WTC11 (cell line): Measurements from ENCODE around the gene RYR3. TPM values are rescaled to one million over a fixed set of nuclear protein-coding genes. Genes with fewer than 3 reads are reported as not detected.

Source experiments
- ATAC-seq: fragments of 200-7000 bp; cut with Tn5 transposase; 2 replicates; pipeline ENCODE4 v1.10.0; 2021; ENCODE audit warnings: mild to moderate bottlenecking, moderate library complexity
- CTCF ChIA-PET: fragments of 300-600 bp; sonication (Branson Sonifier 250); formaldehyde crosslinking; loops from one replicate; lab custom pipeline; 2021; ENCODE audit warnings: antibody characterized with exemption; lab: Charles Lee
- POLR2A ChIA-PET: fragments of 350-600 bp; sonication (Branson Sonifier 250); formaldehyde crosslinking; loops from one replicate; lab custom pipeline; 2021; ENCODE audit warnings: antibody characterized with exemption; lab: Charles Lee
- DNase-seq: peaks from one replicate; pipeline ENCODE4 v3.0.0; 2021; ENCODE audit warnings: low spot score
- H3K27ac Mint-ChIP-seq: 2 replicates; pipeline ENCODE4 v1.8.0; 2021; ENCODE audit warnings: mixed read lengths
- H3K27me3 Mint-ChIP-seq: 2 replicates; pipeline ENCODE4 v1.8.0; 2021; ENCODE audit warnings: low read depth, mild to moderate bottlenecking, moderate library complexity, mixed read lengths
- H3K36me3 Mint-ChIP-seq: 2 replicates; pipeline ENCODE4 v1.8.0; 2021; ENCODE audit warnings: mixed read lengths
- H3K4me1 Mint-ChIP-seq: 2 replicates; pipeline ENCODE4 v1.8.0; 2022; ENCODE audit warnings: mixed read lengths
- H3K4me3 Mint-ChIP-seq: 2 replicates; pipeline ENCODE4 v1.8.0; 2021; ENCODE audit warnings: mild to moderate bottlenecking, moderate library complexity, mixed read lengths
- H3K9me3 Mint-ChIP-seq: 2 replicates; pipeline ENCODE4 v1.8.0; 2021; ENCODE audit warnings: mixed read lengths
- AFF4 ChIP-seq: sonication (generic); formaldehyde crosslinking; IDR thresholded peaks from 2 replicates; pipeline ENCODE4 v1.8.1; 2023; ENCODE audit warnings: mild to moderate bottlenecking, missing genetic modification reagents, borderline replicate concordance
- ATF1 ChIP-seq: sonication (generic); formaldehyde crosslinking; IDR thresholded peaks from 2 replicates; pipeline ENCODE4 v1.8.1; 2023; ENCODE audit warnings: mild to moderate bottlenecking, moderate library complexity, missing genetic modification reagents
- ESRRA ChIP-seq: sonication (generic); formaldehyde crosslinking; IDR thresholded peaks from 2 replicates; pipeline ENCODE4 v1.8.1; 2022; ENCODE audit warnings: mild to moderate bottlenecking, missing genetic modification reagents, borderline replicate concordance
- FOXK1 ChIP-seq: sonication (generic); formaldehyde crosslinking; IDR thresholded peaks from 2 replicates; pipeline ENCODE4 v1.8.0; 2022; ENCODE audit warnings: mild to moderate bottlenecking, moderate library complexity, missing genetic modification reagents
- GABPB1 ChIP-seq: sonication (generic); formaldehyde crosslinking; IDR thresholded peaks from 2 replicates; pipeline ENCODE4 v1.8.1; 2023; ENCODE audit warnings: mild to moderate bottlenecking, missing genetic modification reagents
- HMGA2 ChIP-seq: fragments of 250-450 bp; sonication (Bioruptor Pico); IDR thresholded peaks from 2 replicates; pipeline ENCODE4 v1.4.0; 2021; ENCODE audit warnings: mild to moderate bottlenecking, moderate library complexity
- IRF1 ChIP-seq: sonication (generic); formaldehyde crosslinking; IDR thresholded peaks from 2 replicates; pipeline ENCODE4 v1.8.0; 2023; ENCODE audit warnings: missing genetic modification reagents
- MAX ChIP-seq: sonication (generic); formaldehyde crosslinking; IDR thresholded peaks from 2 replicates; pipeline ENCODE4 v1.8.0; 2022; ENCODE audit warnings: mild to moderate bottlenecking, missing genetic modification reagents
- MYBL2 ChIP-seq: sonication (generic); formaldehyde crosslinking; IDR thresholded peaks from 2 replicates; pipeline ENCODE4 v1.8.1; 2023; ENCODE audit warnings: mild to moderate bottlenecking, moderate library complexity, missing genetic modification reagents
- NFYB ChIP-seq: sonication (generic); formaldehyde crosslinking; conservative IDR thresholded peaks from 2 replicates; pipeline ENCODE4 v1.8.0; 2022; ENCODE audit warnings: low read depth, missing genetic modification reagents
- PREB ChIP-seq: sonication (generic); formaldehyde crosslinking; IDR thresholded peaks from 2 replicates; pipeline ENCODE4 v1.8.1; 2022; ENCODE audit warnings: mild to moderate bottlenecking, missing genetic modification reagents, moderate library complexity, borderline replicate concordance
- SOX15 ChIP-seq: fragments of 250-450 bp; sonication (Bioruptor Pico); IDR thresholded peaks from 2 replicates; pipeline ENCODE4 v1.9.0; 2021; ENCODE audit warnings: mild to moderate bottlenecking
- USF1 ChIP-seq: sonication (generic); formaldehyde crosslinking; IDR thresholded peaks from 2 replicates; pipeline ENCODE4 v1.8.0; 2022; ENCODE audit warnings: mild to moderate bottlenecking, missing genetic modification reagents
- USF2 ChIP-seq: sonication (generic); formaldehyde crosslinking; IDR thresholded peaks from 2 replicates; pipeline ENCODE4 v1.8.1; 2023; ENCODE audit warnings: mild to moderate bottlenecking, missing genetic modification reagents, moderate library complexity
- ZBTB21 ChIP-seq: sonication (generic); formaldehyde crosslinking; IDR thresholded peaks from 2 replicates; pipeline ENCODE4 v1.8.1; 2023; ENCODE audit warnings: mild to moderate bottlenecking, missing genetic modification reagents, borderline replicate concordance
- ZBTB43 ChIP-seq: sonication (generic); formaldehyde crosslinking; IDR thresholded peaks from 2 replicates; pipeline ENCODE4 v1.8.1; 2023; ENCODE audit warnings: mild to moderate bottlenecking, missing genetic modification reagents
- ZMAT4 ChIP-seq: fragments of 250-450 bp; sonication (Bioruptor Pico); IDR thresholded peaks from 2 replicates; pipeline ENCODE4 v1.9.0; 2021; ENCODE audit warnings: mild to moderate bottlenecking
- ZNF263 ChIP-seq: sonication (generic); formaldehyde crosslinking; IDR thresholded peaks from 2 replicates; pipeline ENCODE4 v1.8.1; 2022; ENCODE audit warnings: low read depth, mild to moderate bottlenecking, moderate library complexity, missing genetic modification reagents
- ZNF317 ChIP-seq: sonication (generic); formaldehyde crosslinking; IDR thresholded peaks from 2 replicates; pipeline ENCODE4 v1.8.1; 2023; ENCODE audit warnings: low read depth, mild to moderate bottlenecking, moderate library complexity, missing genetic modification reagents, borderline replicate concordance
- ZNF423 ChIP-seq: fragments of 250-450 bp; sonication (Bioruptor Pico); IDR thresholded peaks from 2 replicates; pipeline ENCODE4 v2.1.2; 2022; ENCODE audit warnings: mild to moderate bottlenecking, moderate library complexity
- ZNF532 ChIP-seq: fragments of 250-450 bp; sonication (Bioruptor Pico); IDR thresholded peaks from 2 replicates; pipeline ENCODE4 v1.9.0; 2021; ENCODE audit warnings: mild to moderate bottlenecking, borderline replicate concordance
- ZSCAN18 ChIP-seq: fragments of 250-450 bp; sonication (Bioruptor Pico); IDR thresholded peaks from 2 replicates; pipeline ENCODE4 v2.1.2; 2022; ENCODE audit warnings: mild to moderate bottlenecking, moderate library complexity
- total RNA-seq: library from RNA; stranded (reverse); gene quantifications from 3 replicates; pipeline ENCODE4 v1.2.3, GENCODE V29; 2021

Gene RYR3
- total RNA-seq, 1 experiment from 2014 or later, result 1.4 TPM

- no peak for TF ChIP-seq ZSCAN18 (CRISPR knock-in tag)
- TF ChIP-seq AFF4, result no peak
- no peak for TF ChIP-seq ZNF263
- no peak for TF ChIP-seq ATF1 (CRISPR knock-in tag)
- no peak for TF ChIP-seq ZBTB21 (CRISPR knock-in tag)
- no peak for TF ChIP-seq USF2
- no peak for TF ChIP-seq USF1 (CRISPR knock-in tag)
- TF ChIP-seq HMGA2 (CRISPR knock-in tag), result no peak
- TF ChIP-seq ESRRA, result no peak
- TF ChIP-seq ZNF423 (CRISPR knock-in tag), result no peak
- no peak for TF ChIP-seq NFYB (CRISPR knock-in tag)
- TF ChIP-seq, all 79 proteins: peak for 0
These were observed 33.8 kb downstream of the RYR3 start (continued) for GRCh38 chr15:33344530-33344929.

GRCh38 chr15:33354411-33354810, 43.6 kb downstream of the RYR3 start:
- H3K9me3 Mint-ChIP-seq, result no peaks in the 10 kb centered on the region
- H3K36me3 Mint-ChIP-seq, result no peaks in the 10 kb centered on the region
- ATAC-seq, result no peak
- H3K27ac Mint-ChIP-seq, result no peak overlapping the region
- no peak overlapping the region for H3K4me3 Mint-ChIP-seq
- no peak for DNase-seq
- H3K4me1 Mint-ChIP-seq, result no peaks in the 10 kb centered on the region
- ChIA-PET POLR2A (no interaction called here), CTCF (no interaction called here)
- H3K27me3 Mint-ChIP-seq, result no peaks in the 10 kb centered on the region
- TF ChIP-seq SOX15 (CRISPR knock-in tag) (no peak), MYBL2 (no peak), IRF1 (CRISPR knock-in tag) (no peak), ZNF532 (CRISPR knock-in tag) (no peak), GABPB1 (no peak), ZBTB43 (CRISPR knock-in tag) (no peak), FOXK1 (CRISPR knock-in tag) (no peak), ZNF317 (CRISPR knock-in tag) (no peak), ZMAT4 (CRISPR knock-in tag) (no peak), MAX (no peak), PREB (CRISPR knock-in tag) (no peak)
